HepG2 (cell line): ENCODE results near the gene COL25A1. TPM values are rescaled to one million over a fixed set of nuclear protein-coding genes. Genes with fewer than 3 reads are reported as not detected.

Experiments used
- ATAC-seq: fragments of 200-7000 bp; cut with Tn5 transposase; 3 replicates; pipeline ENCODE4 v1.9.1; 2020; ENCODE audit warnings: mild to moderate bottlenecking, moderate library complexity
- BruUV-seq: library from RNA; stranded (reverse); fragments of 400-500 nt; replicated peaks from 2 replicates; lab custom pipeline; 2021; lab: Mats Ljungman, UMichigan
- CTCF ChIA-PET: fragments of 300-600 bp; formaldehyde crosslinking; extraction: SDS; loops from one replicate; lab custom pipeline; 2021; ENCODE audit warnings: low total read pairs, inconsistent platforms, low intra/inter-chr PET ratio; lab: Yijun Ruan, JAX
- POLR2A ChIA-PET: fragments of 350-600 bp; sonication (Branson Sonifier 250); formaldehyde crosslinking; loops from one replicate; lab custom pipeline; 2020; ENCODE audit warnings: antibody characterized with exemption, inconsistent platforms; lab: Yijun Ruan, JAX
- DNase-seq: peaks from one replicate; pipeline ENCODE4 v3.0.0-alpha.2; 2015; ENCODE audit warnings: low spot score
- FAIRE-seq: peaks from 3 replicates; lab custom pipeline; 2011; peaks lifted over from hg19 to GRCh38; lab: Jason Lieb, UNC
- H2AFZ ChIP-seq: one replicate; pipeline ENCODE4 v1.6.1; 2011; ENCODE audit warnings: low read length, inconsistent platforms
- H3K27ac ChIP-seq: fragments of 300-600 bp; 3 replicates; pipeline ENCODE4 v1.8.0; 2011; ENCODE audit warnings: mixed run types, mild to moderate bottlenecking, mixed read lengths, low read length, inconsistent platforms; ENCODE audit not compliant: insufficient read depth; ENCODE audit errors: extremely low read length
- H3K27me3 ChIP-seq, 2 experiments: fragments of 200-600 bp in 1 of 2; 2 replicates in 1 of 2; 3 replicates in 1 of 2; pipeline versions ENCODE4 v1.6.0 to v1.8.0; 2011; ENCODE audit warnings: low read length in 2 of 2, mild to moderate bottlenecking in 2 of 2, moderate library complexity in 2 of 2, inconsistent platforms in 1 of 2; ENCODE audit not compliant: insufficient read depth in 2 of 2, control insufficient read depth in 1 of 2
- H3K36me3 ChIP-seq, 2 experiments: fragments of 200-600 bp in 1 of 2; replicated peaks in 1 of 2; 2 replicates in 1 of 2; 3 replicates in 1 of 2; pipeline versions ENCODE4 v1.5.1 to v1.8.0; 2011; ENCODE audit warnings: low read length in 2 of 2, inconsistent platforms in 1 of 2; ENCODE audit not compliant: insufficient read depth in 2 of 2, control insufficient read depth in 1 of 2
- H3K4me1 ChIP-seq: 2 replicates; pipeline ENCODE4 v1.5.1; 2012; ENCODE audit warnings: low read length, inconsistent platforms; ENCODE audit not compliant: insufficient read depth
- H3K4me2 ChIP-seq: 2 replicates; pipeline ENCODE4 v1.6.0; 2011; ENCODE audit warnings: low read depth, low read length, inconsistent platforms
- H3K4me3 ChIP-seq, 3 experiments: fragments of 200-600 bp in 1 of 3; sonication (generic), shearing (Covaris generic) in 1 of 3; replicated peaks in 1 of 3; 2 replicates each; pipeline ENCODE4 v1.5.1; 2011 to 2016; ENCODE audit warnings: low read length in 3 of 3, inconsistent platforms in 2 of 3, low read depth in 2 of 3, mild to moderate bottlenecking in 2 of 3, control low read depth in 1 of 3, mixed read lengths in 1 of 3; ENCODE audit not compliant: insufficient read depth in 1 of 3
- H3K79me2 ChIP-seq: one replicate; pipeline ENCODE4 v1.6.1; 2011; ENCODE audit warnings: low read length, inconsistent platforms; ENCODE audit not compliant: insufficient read depth
- H3K9ac ChIP-seq: 2 replicates; pipeline ENCODE4 v1.6.0; 2011; ENCODE audit warnings: mild to moderate bottlenecking, low read depth, low read length, inconsistent platforms; ENCODE audit not compliant: insufficient read depth
- H3K9me3 ChIP-seq: 2 replicates; pipeline ENCODE4 v1.5.1; 2012; ENCODE audit warnings: mild to moderate bottlenecking, low read length
- H4K20me1 ChIP-seq: 2 replicates; pipeline ENCODE4 v1.6.0; 2011; ENCODE audit warnings: inconsistent platforms, mild to moderate bottlenecking, low read length, moderate library complexity; ENCODE audit not compliant: insufficient read depth
- ARNT ChIP-seq: fragments of 450-650 bp; IDR thresholded peaks from 2 replicates; pipeline ENCODE4 v1.6.1; 2017
- HNRNPL ChIP-seq: fragments of 200-400 bp; formaldehyde crosslinking; IDR thresholded peaks from 2 replicates; pipeline ENCODE4 v1.6.1; 2017; ENCODE audit warnings: mild to moderate bottlenecking, low read depth, low read length
- KAT2B ChIP-seq: fragments of 150-350 bp; IDR thresholded peaks from 2 replicates; pipeline ENCODE4 v1.6.1; 2014; ENCODE audit warnings: low read depth, low read length, borderline replicate concordance
- SALL1 ChIP-seq: sonication (generic); formaldehyde crosslinking; IDR thresholded peaks from 2 replicates; pipeline ENCODE4 v1.8.0; 2022; ENCODE audit warnings: mild to moderate bottlenecking, missing genetic modification reagents
- TBX2 ChIP-seq: sonication (generic); formaldehyde crosslinking; IDR thresholded peaks from 2 replicates; pipeline ENCODE4 v1.5.0; 2020; ENCODE audit warnings: missing genetic modification reagents, mild to moderate bottlenecking, borderline replicate concordance
- TBX3 ChIP-seq: fragments of 450-650 bp; IDR thresholded peaks from 2 replicates; pipeline ENCODE4 v1.6.1; 2017; ENCODE audit warnings: antibody characterized with exemption, mild to moderate bottlenecking, inconsistent platforms, borderline replicate concordance
- TCF7L2 ChIP-seq: IDR thresholded peaks from 2 replicates; pipeline ENCODE4 v1.6.1; 2011; ENCODE audit warnings: mild to moderate bottlenecking, low read depth, low read length, moderate library complexity
- ZBTB40 ChIP-seq, 2 experiments: fragments of 450-650 bp in 1 of 2; sonication (generic) in 1 of 2; formaldehyde crosslinking in 1 of 2; IDR thresholded peaks; 2 replicates each; pipeline versions ENCODE4 v1.6.1 to v1.8.0; 2016 to 2022; ENCODE audit warnings: antibody characterized with exemption in 1 of 2, mild to moderate bottlenecking in 1 of 2, missing genetic modification reagents in 1 of 2
- ZNF674 ChIP-seq: sonication (generic); formaldehyde crosslinking; IDR thresholded peaks from 2 replicates; pipeline ENCODE4 v1.5.0; 2020; ENCODE audit warnings: low read depth, mild to moderate bottlenecking, missing genetic modification reagents
- ZNF737 ChIP-seq: sonication (generic); formaldehyde crosslinking; IDR thresholded peaks from 2 replicates; pipeline ENCODE4 v1.5.0; 2020; ENCODE audit warnings: missing genetic modification reagents, mild to moderate bottlenecking, borderline replicate concordance
- ZNF75D ChIP-seq: sonication (generic); formaldehyde crosslinking; IDR thresholded peaks from 2 replicates; pipeline ENCODE4 v1.8.1; 2023; ENCODE audit warnings: missing genetic modification reagents, mild to moderate bottlenecking, borderline replicate concordance
- ZNF781 ChIP-seq: sonication (generic); formaldehyde crosslinking; IDR thresholded peaks from 2 replicates; pipeline ENCODE4 v1.5.1; 2020; ENCODE audit warnings: borderline replicate concordance, mild to moderate bottlenecking, missing genetic modification reagents; ENCODE audit errors: not compliant biosample characterization
- WGBS: methylation state at CpG from one replicate; pipeline ENCODE4 v1.1.6; 2017; ENCODE audit warnings: low lambda C conversion rate; 5-methylcytosine and 5-hydroxymethylcytosine counted together
- in situ Hi-C: cut with HindIII; loops from 2 replicates; pipeline ENCODE4 v1.10.0; 2017; ENCODE audit warnings: low pct_unique_long_range_greater_than_20kb; ENCODE audit not compliant: extremely low pct_ligation_motif_present
- intact Hi-C: fragments of 100-400 bp; cut with micrococcal nuclease; formaldehyde crosslinking; loops from one replicate; pipeline ENCODE4 v1.10.0; 2022; ENCODE audit not compliant: unreplicated experiment
- polyA plus RNA-seq, 8 experiments: library from polyadenylated mRNA; depleted of rRNA in 3 of 8; stranded (reverse) in 7 of 8; unstranded in 1 of 8; fragments of >200 nt; fragmentation: Illumina TruSeq in 4 of 8; extraction: Trizol in 4 of 8; gene quantifications; 2 replicates each; pipeline versions ENCODE4 v1.2.1 to v1.2.3, GENCODE V29; 2011 to 2016; ENCODE audit warnings: low read depth in 4 of 8, missing spikeins in 1 of 8, mixed read lengths in 1 of 8; ENCODE audit not compliant: insufficient read depth in 1 of 8
- total RNA-seq, 5 experiments: library from RNA; depleted of rRNA; stranded (reverse); fragments of >200 nt; fragmentation: Illumina TruSeq; extraction: Trizol; gene quantifications; 2 replicates each; pipeline ENCODE4 v1.2.3, GENCODE V29; 2016; ENCODE audit warnings: low read depth in 1 of 5

COL25A1 gene
- total and polyA plus RNA-seq, 2 of the 13 experiments (the other 11 are each of a cell fraction or from before 2014, with no cell fraction given), result not detected

- FAIRE-seq (no peak), ATAC-seq (no peak), DNase-seq (no peak)
- Histone ChIP-seq H3K9ac (no peak overlapping the region), H3K27me3 (peaks cover 0 to 9% of the 10 kb centered on the region in 2 experiments; a peak in 1 of 5 replicates), H3K36me3 (no peaks in the 10 kb centered on the region), H3K4me1 (no peaks in the 10 kb centered on the region), H3K4me3 (no peak overlapping the region), H3K4me2 (no peak overlapping the region), H4K20me1 (no peaks in the 10 kb centered on the region), H2AFZ (no peak overlapping the region), H3K9me3 (no peaks in the 10 kb centered on the region), H3K27ac (no peak overlapping the region), H3K79me2 (no peaks in the 10 kb centered on the region)
- POLR2A ChIA-PET, result no interaction called here
- 23% methylated on average over 6 of the region's 6 CpGs for WGBS
- BruUV-seq, result no TSS peak
- CTCF ChIA-PET, result no interaction called here
- in situ Hi-C loops, result no loop called here
- intact Hi-C loops, result no loop called here
- no peak for TF ChIP-seq SALL1 (CRISPR knock-in tag)
- no peak for TF ChIP-seq ZNF737 (CRISPR knock-in tag)
- TF ChIP-seq ARNT, result no peak
- TF ChIP-seq ZBTB40 (IDR thresholded peaks at IDR 0.05), result no peak
- TF ChIP-seq ZBTB40 (CRISPR knock-in tag; IDR thresholded peaks at IDR 0.05), result no peak
- TF ChIP-seq TBX2 (CRISPR knock-in tag), result no peak
- TF ChIP-seq KAT2B, result no peak
- no peak for TF ChIP-seq TCF7L2
- no peak for TF ChIP-seq HNRNPL
- no peak for TF ChIP-seq ZNF781 (CRISPR knock-in tag)
- no peak for TF ChIP-seq ZNF75D (CRISPR knock-in tag)
- TF ChIP-seq TBX3, result no peak
- TF ChIP-seq ZNF674, result no peak
Measured at GRCh38 chr4:108982402-108983185, 319.9 kb downstream of the COL25A1 start.
